ENCODE measurements around the gene DAB2IP.
"Not testable (repeated sequence)": the region's sequence is repeated elsewhere in the genome, so short reads cannot be mapped to it uniquely, and the experiment has no call there.

DAB2IP gene

DNA sequence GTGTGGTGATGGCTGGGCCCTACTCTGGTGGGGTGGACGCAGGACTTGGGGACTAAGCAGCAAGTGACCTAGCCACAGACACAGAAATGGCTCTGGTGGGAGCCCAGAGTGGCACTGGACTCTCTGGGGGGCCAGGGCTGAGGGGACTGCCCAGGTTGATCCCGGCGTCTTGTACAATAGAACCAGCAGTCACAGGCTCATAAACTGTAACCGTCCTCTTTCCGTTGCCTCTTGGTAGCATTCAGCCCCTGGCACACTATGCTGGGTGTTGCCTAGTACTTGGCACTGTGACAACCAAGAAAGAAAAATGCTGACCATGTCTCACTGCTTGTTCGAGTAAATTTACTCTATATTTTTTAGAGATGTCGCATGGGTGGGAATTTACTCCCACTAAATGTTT, 80.5 kb downstream of the DAB2IP start:
- no peak for DNase-seq

- DNase-seq: no peak
Observed at GRCh38 chr9:121732389-121732788, 81.0 kb downstream of the DAB2IP start.

DNA sequence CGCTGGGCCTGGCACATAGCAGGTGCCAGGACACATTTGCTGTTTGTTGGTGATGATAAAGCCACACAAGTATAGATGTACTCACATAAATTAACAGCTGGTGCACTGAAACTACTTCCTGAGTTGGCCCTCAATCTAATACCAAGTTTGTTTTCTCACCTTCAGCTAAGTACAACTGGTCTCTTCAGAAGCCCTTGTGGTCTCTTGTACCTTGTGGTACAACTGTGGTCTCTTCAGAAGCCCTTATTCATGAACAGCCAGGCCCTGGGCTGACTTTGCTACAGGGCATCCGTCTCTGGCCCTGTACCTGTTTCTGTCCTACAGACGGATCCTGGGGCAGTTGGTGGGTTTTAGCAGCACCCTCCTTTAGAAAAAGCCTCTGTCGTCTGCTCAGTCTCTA, 81.5 kb downstream of the DAB2IP start:
- DNase-seq: no peak

DNA sequence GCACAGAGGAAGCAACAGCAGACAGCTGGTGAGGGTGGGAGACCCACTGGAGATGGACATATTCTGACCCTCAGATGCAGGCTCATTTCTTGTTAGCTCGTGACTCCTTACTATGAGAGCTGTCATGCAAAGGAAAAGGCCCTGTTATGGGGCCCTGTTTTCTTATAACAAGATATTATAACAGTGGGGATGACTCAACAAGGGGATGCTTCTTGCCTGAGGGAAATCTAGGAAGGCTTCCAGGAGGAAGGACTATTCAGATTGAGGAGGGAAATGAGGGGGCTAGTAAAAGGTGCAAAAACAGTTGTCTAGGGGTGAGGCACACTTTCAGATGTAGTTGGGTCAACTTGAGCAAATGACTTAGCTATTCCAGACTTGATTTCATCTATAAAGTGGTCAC, 83.0 kb downstream of the DAB2IP start:
- DNase-seq: no peak

- no peak for DNase-seq
Observed at GRCh38 chr9:121735065-121735792, 83.8 kb downstream of the DAB2IP start.

- DNase-seq: no peak
Observed at GRCh38 chr9:121735793-121736770, 84.6 kb downstream of the DAB2IP start.

GRCh38 chr9:121736934-121737462, 85.6 kb downstream of the DAB2IP start:
- no peak for DNase-seq

GRCh38 chr9:121737481-121737931, 86.1 kb downstream of the DAB2IP start:
- no peak for DNase-seq

- no peak for DNase-seq
Observed at GRCh38 chr9:121738411-121738810, 87.0 kb downstream of the DAB2IP start.

DNA sequence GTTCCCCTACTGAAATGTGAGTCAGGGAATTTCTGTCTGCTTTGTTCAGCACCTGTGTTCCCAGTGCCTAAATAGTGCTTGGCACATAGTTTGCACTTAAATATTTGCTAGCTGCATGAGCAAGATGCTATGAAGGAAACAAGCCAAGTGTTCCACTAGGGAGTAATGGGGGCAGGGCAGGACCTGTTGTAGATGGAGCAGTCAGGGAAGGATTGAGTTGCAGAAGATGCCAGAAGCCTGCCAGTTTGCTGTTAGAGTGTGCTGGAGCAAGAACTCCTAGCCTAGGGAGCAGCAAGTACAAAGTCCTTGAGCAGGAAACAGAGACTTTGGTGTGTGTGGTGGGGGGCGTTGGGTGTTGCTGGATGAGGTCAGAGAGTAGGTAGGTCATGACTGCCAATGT, 87.5 kb downstream of the DAB2IP start:
- DNase-seq: no peak

- DNase-seq: no peak
Observed at GRCh38 chr9:121739971-121740370, 88.5 kb downstream of the DAB2IP start.

DNA sequence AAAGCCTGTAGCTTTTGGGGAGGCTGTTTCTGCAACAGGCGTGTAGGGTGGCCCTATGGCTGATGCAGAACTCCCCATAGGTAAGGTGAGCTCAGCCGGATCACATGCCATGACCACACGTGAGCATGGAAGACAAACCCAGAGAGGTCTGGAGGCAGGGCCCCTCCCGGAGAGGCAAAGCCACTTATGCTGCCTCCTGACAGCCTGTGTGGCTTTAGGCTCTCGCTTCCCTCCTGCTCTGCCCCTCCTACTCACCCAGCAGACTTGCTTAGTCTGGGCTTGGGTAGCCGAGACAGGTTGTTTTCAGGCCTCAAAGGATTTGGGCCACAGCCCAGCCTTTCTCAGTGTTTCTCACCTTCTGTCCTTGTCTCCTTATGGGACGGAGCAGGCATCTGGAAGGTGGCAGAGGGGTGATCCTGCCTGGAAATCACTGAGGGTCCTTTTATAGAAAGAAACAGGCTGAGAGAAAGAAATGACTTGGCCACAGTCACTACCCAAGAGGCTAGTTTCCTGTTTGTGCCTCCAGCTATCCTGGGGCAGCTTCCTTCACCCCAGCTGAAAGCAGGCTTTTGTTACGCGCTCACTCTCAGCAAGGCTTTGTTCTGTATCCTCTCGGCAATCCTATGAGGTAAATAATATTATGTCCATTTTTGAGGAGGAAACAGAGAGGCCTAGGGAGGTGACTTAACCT, 89.9 kb downstream of the DAB2IP start:
- DNase-seq: no peak

GRCh38 chr9:121741919-121742283, 90.5 kb downstream of the DAB2IP start:
- DNase-seq: not testable (repeated sequence)

GRCh38 chr9:121742923-121743322, 91.5 kb downstream of the DAB2IP start:
- no peak for DNase-seq

- no peak for DNase-seq
Observed at GRCh38 chr9:121743441-121744001, 92.1 kb downstream of the DAB2IP start.

- no peak for DNase-seq
Observed at GRCh38 chr9:121744002-121744686, 92.7 kb downstream of the DAB2IP start.

DNA sequence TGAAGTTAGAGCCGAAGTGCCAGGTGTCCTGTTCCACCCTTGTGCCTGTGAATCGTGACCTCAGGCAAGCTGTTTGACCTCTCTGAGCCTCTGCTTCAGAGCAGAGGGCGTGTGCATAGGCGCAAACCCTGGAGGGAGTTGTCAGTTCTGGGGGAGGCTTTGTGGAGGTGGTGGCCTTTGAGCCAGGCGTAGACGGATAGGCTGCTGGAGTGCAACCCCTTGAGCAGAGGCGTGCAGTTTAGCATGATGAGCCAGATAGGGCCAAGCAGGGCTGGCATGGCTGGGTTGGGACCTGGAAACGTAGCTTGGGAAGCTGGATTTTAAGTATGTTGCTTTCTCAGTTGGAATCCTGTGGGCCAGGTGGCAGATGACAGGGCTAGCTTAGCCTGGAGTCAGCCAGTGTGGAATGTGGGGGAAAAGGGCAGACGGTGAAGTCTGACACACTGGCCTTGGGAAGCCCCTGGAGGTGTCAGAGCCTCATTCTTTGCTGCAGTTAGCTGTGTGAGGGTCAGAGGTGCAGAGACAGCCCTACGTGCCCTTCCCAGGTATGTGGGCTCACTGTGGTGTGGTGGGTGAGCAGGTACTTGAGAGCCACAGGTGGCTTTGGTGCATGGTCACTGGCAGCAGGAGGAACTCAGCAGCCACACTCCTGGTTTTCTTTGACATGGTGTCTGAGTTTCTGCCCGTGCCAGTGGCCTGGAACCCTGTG, 93.4 kb downstream of the DAB2IP start:
- DNase-seq: no peak

GRCh38 chr9:121745396-121745695, 93.9 kb downstream of the DAB2IP start:
- DNase-seq: no peak

DNA sequence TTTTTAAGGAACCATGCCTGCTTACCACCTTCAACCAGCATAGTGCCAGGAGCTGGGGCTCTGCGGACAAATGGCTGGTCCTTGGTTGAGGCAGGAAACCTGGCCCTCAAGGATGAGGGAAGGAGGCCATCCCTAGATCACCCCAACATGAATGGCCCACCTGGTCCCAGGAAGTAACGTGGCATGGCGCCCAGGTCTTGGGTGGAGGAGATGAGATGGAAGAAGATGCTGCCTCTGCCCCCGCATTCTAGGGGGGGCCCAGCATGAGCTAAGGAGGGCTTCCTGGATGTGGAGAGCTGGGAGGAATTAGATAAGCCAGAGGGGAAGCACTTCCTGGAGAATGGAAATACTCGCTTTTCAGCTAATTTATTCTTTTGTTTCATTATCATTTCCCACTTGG, 95.0 kb downstream of the DAB2IP start:
- DNase-seq: no peak

- no peak for DNase-seq
Observed at GRCh38 chr9:121746866-121747265, 95.4 kb downstream of the DAB2IP start.

DNA sequence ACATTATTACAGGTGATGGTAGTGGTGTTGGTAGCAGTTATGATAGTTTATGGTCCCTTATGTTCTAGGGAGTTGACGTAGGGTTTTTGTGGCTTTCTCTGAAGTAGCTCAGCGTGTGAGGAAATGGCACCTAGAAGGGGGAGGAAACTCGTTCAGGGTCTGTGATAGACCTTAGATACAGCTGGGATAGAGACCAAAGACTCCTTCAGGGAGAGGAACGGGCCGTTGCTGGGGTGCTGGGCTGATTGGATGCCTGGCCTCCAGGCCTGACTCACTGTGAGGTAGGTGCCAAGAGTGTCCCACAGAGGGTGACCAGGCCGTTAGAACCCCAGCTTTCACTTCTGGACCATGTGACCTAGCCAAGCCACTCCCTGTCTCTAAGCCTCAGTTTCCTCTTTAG, 96.6 kb downstream of the DAB2IP start:
- DNase-seq: no peak
